ENCODE measurements around the gene RTCA.
A peak's percentile ranks its signal among the peaks of the same experiment; 100 is the strongest.
"Not testable (repeated sequence)": the region's sequence is repeated elsewhere in the genome, so short reads cannot be mapped to it uniquely, and the experiment has no call there.

RTCA gene

DNA sequence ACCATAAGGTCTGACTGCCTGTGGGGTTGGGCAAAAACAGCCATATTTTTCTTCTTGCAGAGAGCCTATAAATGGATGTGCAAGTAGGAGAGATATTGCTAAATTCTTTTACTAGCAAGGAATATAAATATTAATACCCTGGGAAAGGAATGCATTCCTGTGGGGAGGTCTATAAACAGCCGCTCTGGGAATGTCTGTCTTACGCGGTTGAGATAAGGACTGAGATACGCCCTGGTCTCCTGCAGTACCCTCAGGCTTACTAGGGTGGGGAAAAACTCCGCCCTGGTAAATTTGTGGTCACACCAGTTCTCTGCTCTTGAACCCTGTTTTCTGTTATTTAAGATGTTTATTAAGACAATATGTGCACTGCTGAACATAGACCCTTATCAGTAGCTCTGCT lies 1.9 kb upstream of the RTCA start:
- DNase-seq = not testable (repeated sequence)

DNA sequence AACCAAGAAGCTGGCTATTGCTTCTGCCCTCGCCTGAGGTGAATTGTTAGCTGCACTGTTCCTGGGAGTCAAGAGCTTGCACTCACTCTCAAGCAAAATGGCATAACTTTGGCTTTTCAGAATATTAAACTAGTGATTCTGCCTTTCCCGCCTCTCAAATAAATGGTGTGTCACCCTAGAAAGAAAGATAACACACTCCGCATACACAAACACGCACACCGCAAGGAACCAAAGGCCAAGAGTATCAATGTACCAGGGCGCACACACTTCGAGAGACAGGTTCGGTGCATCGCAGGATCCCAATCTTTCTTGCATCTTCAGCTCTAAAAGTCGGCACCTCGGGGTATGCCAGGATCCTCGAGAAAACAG lies 470 bp upstream of the RTCA start:
- DNase-seq = no peak

DNA sequence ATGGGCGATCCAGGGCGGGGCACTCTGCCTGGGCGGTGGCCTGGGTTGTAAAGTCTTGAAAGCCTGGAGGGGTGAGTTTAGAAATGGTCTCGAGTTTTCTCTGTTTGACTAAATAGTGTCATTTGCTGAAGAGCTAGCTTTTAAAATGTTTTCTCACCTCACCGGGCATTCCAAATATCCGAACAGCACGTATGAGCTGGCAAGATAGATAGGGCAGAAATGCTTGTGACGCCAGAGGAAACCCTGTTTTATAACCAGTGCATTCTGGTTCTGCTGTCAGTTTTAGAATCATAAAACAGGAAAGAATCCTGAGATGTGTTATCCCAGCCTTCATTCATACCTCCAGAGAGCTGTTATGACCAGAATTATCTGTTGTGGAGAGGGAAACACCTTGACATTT lies 725 bp downstream of the RTCA start:
- no peak for DNase-seq

DNA sequence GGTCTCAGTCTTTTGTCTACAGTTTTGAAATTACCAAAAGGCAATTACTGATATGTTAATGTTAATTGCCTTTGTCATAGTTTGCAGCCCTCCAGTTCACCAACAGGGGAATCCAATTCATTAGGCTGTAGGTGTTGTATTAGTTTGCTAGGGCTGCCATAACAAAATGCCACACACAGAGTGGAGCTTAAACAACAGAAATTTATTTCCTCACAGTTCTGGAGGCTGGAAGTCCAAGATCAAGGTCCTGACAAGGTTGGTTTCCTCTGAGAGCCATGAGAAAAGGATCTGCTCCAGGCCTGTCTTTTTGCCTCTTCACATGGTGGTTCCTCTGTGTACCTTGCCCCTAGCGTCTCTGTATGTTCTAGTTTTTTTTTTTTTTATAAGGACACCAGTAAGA lies 1.3 kb downstream of the RTCA start:
- no peak for DNase-seq

DNA sequence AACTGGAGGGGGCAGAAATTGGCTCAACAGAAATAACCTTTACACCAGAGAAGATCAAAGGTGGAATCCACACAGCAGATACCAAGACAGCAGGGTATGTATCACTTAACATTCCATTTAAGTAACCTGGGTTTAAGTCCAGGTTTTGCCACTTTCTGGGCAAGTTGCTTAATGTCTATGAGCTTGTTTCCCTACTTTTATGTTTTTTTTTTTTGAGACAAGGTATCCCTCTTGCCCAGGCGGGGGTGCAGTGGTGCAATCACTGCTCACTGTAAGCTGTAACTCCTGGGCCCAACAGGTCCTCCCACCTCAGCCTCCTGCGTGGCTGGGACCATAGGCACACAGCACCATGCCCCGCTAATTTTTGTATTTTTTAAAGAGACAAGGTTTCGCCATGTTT lies 2.2 kb downstream of the RTCA start:
- no peak for DNase-seq

DNA sequence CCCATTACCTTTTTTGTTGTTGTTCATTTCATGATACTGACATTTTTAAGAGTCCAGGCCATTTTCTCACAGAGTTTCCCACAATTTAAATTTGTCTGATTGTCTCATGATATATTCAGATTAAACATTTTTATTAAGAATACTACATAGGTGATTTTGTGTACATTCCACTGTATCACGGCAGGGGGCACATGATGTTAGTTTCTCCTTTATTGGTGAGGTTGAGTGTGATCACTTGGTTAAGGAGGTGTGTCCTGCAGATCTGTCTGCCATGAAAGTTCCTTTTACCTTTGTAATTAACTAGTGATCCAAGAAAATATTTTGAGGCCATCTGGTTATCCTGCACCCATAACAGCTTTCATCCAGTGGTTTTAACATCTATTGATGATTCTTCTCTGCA lies 11.8 kb downstream of the RTCA start:
- DNase-seq = no peak

DNA sequence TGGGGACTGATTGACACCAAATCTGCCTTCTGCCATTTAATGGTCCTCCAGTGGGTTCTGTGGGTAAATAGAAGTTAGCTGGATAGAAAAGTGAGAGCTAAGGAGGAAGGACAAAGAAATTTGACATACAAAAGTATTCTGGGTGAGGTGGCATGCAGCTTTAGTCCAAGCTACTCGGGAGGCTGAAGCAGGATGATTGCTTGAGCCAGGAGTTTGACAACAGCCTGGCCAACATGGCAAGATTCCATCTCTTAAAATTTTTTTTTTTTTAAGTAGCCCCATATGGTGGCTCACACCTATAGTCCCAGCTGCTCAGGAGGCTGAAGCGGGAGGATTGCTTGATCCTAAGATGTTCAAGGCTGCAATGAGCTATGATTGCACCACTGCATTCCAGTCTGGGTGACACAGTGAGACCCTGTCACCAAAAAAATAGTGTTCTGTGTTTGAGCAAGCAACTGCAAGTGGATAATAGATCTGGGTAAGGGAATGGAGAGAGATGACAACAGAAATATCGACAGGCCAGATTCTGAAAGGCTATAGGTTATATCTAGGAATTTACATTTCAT lies 13.4 kb downstream of the RTCA start:
- DNase-seq = no peak

DNA sequence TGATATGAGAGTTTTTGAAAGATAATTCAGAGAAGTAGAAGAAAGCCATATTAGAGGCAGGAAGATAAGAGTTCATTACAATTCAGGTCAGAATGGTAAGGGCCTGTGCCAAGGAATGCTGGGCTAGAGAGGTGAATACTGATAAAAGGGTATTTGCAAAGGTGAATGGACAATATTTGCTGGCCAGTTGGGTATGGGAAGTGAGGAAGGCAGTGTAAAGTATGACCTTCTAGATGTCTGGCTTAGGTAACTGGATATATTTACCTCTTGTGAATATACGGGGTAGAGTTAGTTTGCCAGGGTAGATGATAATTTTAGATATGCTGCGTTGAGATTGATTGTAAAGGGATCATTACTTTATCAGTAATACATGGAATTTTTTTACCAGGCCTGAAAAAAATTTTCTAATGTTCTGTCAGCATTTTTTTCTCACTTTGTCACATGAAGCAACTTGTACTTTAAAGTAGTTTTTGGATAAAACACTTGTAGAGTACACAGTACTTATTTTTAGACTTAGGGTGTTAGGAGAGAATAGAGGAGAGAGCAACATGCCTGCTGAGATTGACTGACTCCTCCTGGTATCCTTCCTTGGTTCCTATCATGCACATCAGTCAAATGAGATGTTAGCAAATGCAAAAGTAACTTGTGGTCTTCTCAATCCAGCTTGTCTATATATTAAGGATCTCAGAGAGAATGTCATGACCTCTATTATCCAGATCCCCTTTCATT lies 14.1 kb downstream of the RTCA start:
- DNase-seq = no peak

DNA sequence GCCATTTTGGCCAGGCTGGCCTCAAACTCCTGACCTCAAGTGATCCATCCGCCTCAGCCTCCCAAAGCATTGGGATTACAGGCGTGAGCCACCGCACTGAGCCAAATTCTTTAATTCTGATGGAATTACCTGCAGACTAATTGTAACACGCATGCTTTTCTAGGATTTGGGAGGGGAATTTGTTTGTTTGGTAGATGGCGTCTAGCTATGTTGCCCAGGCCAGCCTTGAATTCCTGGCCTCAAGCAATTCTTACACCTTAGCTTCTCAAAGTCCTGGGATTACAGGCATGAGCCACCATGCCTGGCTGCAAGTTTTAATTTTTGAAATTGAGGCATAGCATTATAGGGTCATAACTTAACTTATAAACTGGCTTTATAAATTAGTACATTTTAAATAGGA lies 18.6 kb downstream of the RTCA start:
- DNase-seq = no peak

DNA sequence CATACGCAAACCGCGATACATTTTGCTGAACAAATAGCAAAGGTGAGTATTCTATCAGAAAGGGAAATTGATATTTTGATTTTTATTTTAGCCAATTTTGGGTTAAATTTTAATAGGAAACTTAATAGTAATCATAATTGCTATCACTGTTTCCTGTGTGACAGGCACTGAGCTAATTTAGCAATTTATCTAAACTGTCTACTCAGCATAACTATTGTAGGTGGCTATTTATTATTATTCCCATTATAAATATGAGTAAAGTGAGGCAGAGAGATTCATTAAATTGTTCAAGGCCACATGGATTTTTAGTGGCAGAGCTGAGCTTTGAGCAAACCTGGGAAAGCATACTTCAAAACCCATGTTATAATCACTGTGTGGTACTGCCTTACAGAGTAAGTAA lies 21.1 kb downstream of the RTCA start:
- DNase-seq = no peak

DNA sequence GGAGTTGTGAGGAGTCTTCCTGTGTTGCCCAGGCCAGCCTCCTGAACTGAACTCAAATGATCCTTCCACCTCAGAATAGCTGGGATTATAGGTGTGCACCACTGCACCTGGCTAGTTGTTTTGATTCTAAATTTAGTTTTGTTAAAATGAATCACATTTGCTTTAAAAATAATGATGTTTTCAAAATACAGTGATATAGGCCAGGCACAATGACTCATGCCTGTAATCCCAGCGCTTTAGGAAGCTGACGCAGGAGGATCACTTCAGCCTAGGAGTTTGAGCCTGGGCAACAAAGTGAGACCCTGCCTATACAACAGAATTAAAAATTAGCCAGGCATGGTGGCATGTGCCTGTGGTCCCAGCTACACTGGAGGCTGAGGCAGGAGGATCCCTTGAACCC lies 24.3 kb downstream of the RTCA start:
- DNase-seq = no peak

DNA sequence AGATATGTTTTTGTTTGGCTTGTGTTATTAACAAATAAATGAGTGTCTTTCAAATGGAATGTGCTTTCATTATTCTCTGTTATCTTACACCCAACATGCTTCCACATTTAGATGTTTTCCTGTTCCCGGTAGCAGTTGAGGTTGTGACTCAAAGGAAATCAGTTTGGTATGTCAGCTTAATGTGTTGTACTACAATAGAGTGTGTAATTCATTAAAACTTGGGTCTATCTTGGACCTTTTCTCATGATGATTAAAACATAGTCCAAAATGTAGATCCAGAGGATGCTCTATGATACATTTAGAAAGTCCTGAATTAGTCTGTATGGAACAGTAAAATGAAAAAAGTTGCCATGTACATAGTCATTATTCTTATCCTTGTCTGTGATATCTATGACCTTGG lies 26.7 kb downstream of the RTCA start:
- DNase-seq = no peak

DNA sequence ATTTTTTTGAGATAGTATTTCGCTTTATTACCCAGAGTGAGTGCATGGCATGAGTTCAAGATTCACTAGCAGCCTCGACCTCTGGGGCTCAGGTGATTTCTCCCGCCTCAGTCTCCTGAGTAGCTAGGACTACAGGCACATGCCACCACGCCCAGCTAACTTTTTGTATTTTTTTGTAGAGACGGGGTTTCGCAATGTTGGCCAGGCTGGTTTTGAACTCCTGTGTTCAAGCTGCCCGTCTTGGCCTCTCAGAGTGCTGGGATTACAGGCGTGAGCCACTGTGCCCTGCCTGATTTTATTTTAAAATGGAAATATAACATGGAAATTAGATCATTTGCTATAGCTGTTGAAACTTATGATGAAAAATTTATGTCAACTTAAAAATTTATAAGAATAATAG lies 30.1 kb downstream of the RTCA start:
- DNase-seq = no peak

DNA sequence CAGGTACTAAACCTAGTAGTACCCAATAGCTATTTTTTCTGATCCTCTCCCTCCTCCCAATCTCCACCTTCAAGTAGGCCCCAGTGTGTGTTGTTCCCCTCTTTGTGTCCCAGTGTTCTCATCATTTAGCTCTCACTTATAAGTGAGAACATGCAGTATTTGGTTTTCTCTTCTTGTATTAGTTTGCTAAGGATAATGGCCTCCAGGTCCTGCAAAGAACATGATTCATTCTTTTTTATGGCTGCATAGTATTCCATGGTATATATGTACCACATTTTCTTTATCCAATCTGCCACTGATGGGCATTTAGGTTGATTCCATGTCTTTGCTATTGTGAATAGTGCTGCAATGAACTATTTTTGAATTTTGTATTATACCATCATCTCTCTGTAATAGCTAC lies 31.0 kb downstream of the RTCA start:
- not testable (repeated sequence) for DNase-seq

DNA sequence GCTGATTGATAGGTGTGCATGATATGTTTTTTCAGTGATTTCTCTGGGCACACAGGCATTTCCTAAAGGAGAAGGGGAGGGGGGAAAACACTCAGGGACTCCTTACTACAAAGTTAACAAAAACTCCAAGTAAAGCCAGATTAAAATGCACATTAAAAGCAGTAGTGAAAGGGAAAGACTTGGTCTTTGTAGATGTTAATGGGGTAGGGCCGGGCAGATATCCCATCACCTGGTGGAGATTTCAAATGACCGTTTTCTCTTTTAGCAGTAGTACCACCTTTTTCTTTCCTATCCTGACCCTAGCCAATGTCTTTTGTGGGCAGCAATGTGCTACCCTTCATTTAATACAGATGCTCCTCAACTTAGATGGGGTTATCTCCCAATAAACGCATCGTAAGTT lies 32.5 kb downstream of the RTCA start:
- DNase-seq = no peak

DNA sequence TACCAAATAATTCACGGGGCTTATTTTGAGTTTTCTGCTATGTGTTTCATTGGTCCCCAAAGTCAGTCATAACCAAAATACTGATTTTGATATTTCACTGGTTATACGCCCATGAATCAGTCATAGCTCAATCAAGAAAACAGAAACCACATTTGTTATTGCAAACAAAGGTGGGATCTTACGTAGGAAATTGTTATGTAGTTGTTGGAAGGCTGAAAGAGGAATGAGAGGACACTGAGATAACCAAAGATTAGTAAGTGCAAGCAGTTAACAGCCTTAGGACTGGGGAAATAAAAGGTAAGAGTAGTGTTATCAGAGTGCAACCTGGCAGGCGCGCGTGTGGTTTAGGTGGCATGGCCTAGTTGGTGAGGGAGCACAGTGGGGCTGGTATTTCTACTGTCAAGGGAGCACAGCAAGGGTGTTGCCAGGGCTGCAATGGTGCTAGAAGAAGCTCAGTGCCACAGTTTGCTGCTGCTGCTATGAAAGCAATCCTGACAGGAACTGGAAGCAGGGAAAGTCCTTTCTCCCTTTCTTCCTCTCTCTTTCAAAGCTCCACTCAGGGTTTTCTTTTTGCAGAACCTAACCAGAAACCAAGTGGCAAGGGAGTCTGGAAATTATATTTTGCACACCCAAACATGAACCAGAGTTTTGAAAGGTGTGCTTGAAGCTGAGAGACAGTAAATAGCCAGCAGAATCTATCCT lies 33.7 kb downstream of the RTCA start:
- no peak for DNase-seq

DNA sequence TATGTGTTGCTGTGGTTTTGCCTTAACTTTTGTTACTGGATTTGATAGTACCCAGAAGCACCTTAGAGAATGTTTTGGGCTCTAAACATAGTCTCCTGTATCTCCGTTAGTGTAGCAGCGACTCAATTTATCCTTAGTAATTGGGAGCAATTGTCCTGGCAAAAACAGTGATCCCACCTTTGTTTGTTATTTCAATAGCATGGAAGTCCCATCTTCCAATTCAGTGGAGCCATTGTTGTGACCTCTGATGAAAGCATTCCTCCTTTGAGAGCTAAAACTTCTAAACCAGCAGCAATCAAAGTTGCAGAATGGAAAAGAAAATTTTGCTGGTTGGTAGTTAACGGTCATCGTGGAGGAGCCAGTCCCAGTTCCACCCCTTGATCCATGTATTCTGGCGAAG lies 34.7 kb downstream of the RTCA start:
- no peak for DNase-seq

DNA sequence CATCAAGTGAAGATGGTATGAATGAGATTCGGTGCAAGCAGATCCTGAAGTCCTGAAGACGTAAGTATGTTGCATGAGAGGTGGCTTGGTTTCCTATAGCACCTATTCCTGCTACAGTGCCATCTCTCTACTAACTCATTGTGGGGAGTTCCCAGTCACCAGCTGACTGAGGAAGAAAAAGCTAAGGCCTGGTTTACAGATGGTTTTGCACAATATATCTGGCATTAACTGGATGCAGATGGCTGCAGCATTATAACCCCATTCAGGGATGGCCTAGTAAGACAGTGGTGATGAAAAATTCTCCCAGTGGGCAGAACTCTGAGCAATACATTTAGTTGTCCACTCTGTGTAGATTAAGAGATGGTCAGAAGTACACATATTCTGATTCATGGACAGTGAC lies 36.7 kb downstream of the RTCA start:
- no peak for DNase-seq

DNA sequence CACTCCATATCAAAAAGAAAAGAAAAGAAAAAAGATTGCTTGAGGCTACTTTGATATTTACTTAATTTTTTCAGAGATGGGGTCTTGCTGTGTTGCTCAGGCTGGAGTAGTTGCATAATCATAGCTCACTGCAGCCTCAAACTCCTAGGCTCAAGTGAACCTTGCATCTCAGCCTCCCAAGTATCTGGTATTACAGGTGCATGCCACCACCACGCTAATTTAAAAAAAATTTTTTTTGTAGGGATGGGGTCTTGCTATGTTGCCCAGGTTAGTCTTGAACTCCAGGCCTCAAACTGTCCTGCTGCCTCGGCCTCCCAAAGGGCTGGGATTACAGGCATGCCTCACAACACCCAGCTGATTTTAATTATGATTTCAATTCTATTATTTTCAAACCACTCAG lies 38.2 kb downstream of the RTCA start:
- DNase-seq = no peak

DNA sequence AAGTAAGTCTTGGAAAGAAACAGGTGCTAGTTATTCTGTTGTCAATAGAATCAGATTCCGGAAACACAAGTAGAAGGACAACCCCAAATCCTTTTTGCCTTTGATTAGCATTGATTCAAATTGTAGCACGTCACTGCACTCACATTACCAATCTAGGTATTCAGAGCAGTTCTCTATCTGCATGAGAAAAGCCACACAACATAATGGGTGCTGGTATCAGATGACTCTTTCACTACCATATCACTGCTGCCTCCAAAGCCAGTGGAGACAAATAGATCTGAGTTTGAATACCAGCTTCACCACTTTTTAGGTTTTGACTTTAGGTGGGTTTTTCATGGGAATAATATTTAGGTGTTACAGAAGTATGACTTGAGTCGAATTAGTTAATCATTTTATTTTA lies 38.9 kb downstream of the RTCA start:
- no peak for DNase-seq

DNA sequence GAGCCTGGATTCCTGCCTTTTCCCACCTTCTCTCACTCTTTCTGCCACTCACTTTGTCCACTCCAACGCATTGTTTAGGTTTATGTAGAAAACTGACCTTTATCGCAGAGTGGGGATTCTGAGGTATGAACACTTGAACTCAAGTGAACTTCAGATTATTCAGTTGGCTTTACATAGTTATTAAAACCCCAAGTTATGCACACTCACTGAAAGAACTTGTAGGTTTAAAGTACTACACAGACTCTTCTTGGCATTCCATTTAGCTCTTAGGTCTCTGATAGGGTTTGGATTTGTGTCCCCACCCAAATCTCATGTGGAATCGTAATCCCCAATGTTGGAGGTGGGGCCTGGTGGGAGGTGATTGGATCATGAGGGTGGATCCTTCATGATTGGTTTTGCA lies 39.9 kb downstream of the RTCA start:
- no peak for DNase-seq

DNA sequence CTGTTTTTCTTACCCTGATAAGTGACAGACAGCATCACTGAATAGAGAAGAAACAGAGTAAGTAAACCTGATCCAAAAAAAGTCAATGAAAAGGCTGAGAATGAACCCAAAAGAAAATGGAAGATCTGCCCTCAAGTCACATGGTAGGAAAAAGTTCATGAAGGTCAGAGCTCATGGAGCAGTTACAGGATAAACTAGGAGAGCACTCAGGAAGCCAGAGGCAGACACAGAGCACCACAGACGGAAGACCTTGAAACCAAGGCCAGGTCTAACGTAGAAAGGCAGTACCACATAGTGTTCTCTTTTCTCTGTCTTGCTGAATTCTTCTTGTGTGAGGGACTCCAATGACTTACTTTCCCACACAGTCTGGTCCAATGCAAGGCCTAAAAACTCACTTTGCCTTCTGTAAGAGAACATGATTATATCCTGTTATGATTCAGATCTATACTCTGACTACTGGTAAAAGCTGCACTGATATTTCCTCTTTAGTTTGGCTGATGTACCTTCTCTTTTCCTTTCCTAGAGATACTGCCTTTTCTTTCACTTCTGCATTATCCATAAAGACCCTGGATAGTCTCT lies 40.8 kb downstream of the RTCA start:
- peak; percentile 29 for DNase-seq

DNA sequence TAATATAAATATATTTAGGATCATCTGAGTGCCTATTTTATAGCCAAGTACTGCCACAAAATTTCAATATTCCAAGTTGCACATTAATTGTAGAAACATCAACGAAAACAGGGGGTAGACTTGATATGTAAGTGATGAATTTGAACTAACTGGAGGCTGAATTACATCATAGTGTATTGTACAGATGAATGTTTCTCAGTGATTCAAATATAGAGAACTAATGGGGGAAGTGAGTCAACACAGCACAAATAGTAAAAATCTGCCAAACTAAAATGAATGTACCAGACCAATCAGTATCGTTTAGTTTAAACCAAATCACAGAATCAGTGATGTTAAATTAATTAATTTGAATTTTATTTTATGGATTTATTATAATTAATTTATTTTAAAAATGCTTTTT lies 42.8 kb downstream of the RTCA start:
- peak; percentile 49 for DNase-seq

DNA sequence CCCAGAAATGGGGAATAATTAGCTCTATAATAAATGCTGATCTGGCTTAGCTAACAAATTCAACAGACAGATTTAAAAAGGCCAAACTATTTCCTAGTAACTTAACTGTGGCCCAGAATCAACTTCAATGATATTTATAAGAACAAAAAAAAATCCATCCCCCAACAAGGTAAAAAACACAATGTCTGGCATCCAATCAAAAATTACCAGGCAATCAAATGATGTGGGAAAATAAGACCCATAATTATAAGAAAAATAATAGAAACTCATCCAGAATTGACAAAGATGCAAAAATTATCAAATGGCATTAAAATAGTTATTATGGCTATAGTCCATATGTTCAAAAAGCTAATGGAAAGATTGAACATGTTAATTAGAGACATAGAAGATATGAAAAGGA lies 43.8 kb downstream of the RTCA start:
- DNase-seq = no peak
